Gastroesophageal sphincter (tissue), 3 donors: ENCODE results near the gene PCDH11Y.
"Not testable (repeated sequence)": the region's sequence is repeated elsewhere in the genome, so short reads cannot be mapped to it uniquely, and the experiment has no call there.

Experiments used
- EP300 ChIP-seq: sonication (generic); formaldehyde crosslinking; IDR thresholded peaks from one replicate; pipeline ENCODE4 v1.6.1; 2017; ENCODE audit warnings: antibody characterized with exemption, mild to moderate bottlenecking
- TF ChIP-seq, protein P1 (sequence below), 4 experiments: fragments of 200-600 bp in 2 of 4; fragments of 450-650 bp in 2 of 4; sonication (generic) in 1 of 4; IDR thresholded peaks; one replicate each; pipeline ENCODE4 v1.5.1; 2017 to 2019; ENCODE audit warnings: antibody characterized with exemption in 4 of 4, mild to moderate bottlenecking in 2 of 4, moderate library complexity in 2 of 4

- TF ChIP-seq, protein P1, sequence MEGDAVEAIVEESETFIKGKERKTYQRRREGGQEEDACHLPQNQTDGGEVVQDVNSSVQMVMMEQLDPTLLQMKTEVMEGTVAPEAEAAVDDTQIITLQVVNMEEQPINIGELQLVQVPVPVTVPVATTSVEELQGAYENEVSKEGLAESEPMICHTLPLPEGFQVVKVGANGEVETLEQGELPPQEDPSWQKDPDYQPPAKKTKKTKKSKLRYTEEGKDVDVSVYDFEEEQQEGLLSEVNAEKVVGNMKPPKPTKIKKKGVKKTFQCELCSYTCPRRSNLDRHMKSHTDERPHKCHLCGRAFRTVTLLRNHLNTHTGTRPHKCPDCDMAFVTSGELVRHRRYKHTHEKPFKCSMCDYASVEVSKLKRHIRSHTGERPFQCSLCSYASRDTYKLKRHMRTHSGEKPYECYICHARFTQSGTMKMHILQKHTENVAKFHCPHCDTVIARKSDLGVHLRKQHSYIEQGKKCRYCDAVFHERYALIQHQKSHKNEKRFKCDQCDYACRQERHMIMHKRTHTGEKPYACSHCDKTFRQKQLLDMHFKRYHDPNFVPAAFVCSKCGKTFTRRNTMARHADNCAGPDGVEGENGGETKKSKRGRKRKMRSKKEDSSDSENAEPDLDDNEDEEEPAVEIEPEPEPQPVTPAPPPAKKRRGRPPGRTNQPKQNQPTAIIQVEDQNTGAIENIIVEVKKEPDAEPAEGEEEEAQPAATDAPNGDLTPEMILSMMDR (IDR thresholded peaks at IDR 0.05) = not testable (repeated sequence)
- TF ChIP-seq EP300 = not testable (repeated sequence)
Observed at GRCh38 chrY:4967894-4968293, 32.2 kb upstream of the PCDH11Y start.
